Measurements from ENCODE around the gene FRAS1. TPM values are rescaled to one million over a fixed set of nuclear protein-coding genes. Genes with fewer than 3 reads are reported as not detected.
"Not testable (repeated sequence)": the region's sequence is repeated elsewhere in the genome, so short reads cannot be mapped to it uniquely, and the experiment has no call there.

FRAS1 gene
- total RNA-seq, 1 experiment from 2014 or later = 0.02 TPM

GRCh38 chr4:78437608-78438088 is 380.5 kb downstream of the FRAS1 start:
- DNase-seq (ENCODE audit: low read depth) = no peak

GRCh38 chr4:78439328-78439727 is 382.2 kb downstream of the FRAS1 start:
- DNase-seq (ENCODE audit: low read depth) = no peak

- DNase-seq (ENCODE audit: low read depth) = no peak
Observed at GRCh38 chr4:78441756-78442155, 384.6 kb downstream of the FRAS1 start.

DNA sequence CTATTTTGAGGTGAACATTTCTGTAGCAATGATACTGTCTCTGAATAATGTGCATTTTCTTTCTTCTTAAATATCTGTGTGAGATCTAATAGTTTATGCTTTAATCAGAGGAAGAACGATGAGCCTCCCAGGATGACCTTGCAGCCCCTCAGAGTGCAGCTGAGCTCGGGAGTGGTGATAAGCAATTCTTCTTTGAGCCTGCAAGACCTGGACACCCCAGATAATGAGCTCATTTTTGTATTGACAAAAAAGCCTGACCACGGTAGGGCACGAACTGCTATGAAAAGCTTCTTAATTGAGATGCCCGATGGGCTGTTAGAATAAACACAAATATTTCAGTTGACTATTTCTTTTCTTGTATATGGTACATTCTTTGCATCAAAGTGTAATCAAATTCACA is 389.5 kb downstream of the FRAS1 start:
- DNase-seq (ENCODE audit: low read depth) = no peak

GRCh38 chr4:78451407-78451806 is 394.3 kb downstream of the FRAS1 start:
- no peak for DNase-seq (ENCODE audit: low read depth)

DNA sequence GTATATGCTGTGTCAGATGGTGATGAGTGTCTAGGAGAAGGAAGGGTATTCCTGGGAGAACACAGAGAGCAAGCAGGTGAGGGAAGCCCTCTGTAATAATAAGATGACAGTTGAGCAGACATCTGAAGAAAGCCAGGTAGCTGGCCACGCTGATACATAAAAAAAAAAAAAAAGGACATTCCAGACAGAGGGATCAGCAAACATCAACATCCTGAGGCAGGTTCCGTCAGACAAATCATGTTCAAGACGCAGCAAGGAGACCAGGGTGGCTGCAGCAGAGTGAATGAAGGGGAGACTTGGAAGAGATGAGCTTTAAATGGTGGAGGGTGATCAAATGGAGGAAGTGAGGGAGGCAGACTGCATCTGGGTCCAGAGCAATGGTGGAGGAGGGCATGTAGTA is 396.9 kb downstream of the FRAS1 start:
- DNase-seq (ENCODE audit: low read depth) = no peak

DNA sequence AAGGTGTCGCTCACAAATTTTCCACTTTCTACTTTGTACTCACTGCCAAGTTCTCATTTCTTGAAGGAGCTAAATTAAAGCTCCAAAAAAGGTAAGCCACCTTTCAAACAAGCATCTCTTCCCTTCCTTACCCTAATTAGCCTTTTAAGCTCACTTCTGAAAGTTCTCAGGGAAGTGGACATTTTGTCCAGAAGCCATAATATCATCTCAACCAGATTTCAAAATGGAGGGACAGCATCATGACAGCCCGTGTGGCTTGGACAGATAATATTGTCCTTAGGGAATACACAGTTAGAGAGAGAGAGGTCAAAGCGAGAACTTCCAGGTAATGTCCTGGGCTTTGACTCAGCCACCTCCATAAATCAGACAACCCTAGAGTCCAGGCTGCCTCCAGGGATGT is 400.6 kb downstream of the FRAS1 start:
- DNase-seq (ENCODE audit: low read depth) = no peak

DNA sequence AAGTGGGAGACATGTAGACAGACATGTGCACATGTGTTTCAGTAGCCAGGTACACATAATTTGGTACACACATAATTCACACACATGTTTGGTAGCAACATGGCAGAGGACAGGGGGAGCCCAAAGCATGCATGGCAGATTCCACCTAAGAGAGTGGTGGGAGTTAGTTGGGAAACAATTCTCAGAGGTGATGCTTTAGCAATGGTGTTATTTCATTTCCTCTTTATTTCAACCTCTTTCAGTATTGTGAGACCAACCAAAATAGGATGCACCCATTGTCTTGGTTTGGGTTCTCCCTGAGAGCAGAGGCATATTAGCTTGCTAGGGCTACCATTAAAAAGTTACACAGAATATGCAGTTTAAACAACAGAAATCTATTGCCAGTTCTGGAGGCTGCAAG is 402.2 kb downstream of the FRAS1 start:
- DNase-seq (ENCODE audit: low read depth) = no peak

- DNase-seq (ENCODE audit: low read depth) = no peak
Observed at GRCh38 chr4:78460368-78460767, 403.2 kb downstream of the FRAS1 start.

- DNase-seq (ENCODE audit: low read depth) = no peak
Observed at GRCh38 chr4:78464265-78464664, 407.1 kb downstream of the FRAS1 start.

- not testable (repeated sequence) for DNase-seq (ENCODE audit: low read depth)
Observed at GRCh38 chr4:78467223-78467622, 410.1 kb downstream of the FRAS1 start.

DNA sequence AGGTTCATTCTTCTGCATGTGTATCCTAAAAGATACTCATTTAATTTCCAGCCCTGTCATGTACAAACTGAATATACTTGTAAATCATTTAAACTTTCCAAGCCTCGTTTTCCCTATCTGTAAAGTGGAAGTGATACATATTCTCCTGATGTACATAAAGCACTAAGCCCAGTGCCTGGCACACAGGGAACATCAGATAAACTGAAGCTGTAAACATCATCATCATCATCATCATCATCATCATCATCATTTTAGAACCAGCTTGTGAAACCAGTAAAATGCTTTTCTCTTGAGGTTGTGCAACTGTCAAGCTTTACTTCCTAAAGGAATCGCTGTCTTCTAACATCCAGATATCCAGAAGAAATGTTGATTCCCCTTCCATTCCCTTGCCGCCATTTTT is 411.1 kb downstream of the FRAS1 start:
- no peak for DNase-seq (ENCODE audit: low read depth)

GRCh38 chr4:78476108-78476704 is 419.1 kb downstream of the FRAS1 start:
- no peak for DNase-seq (ENCODE audit: low read depth)

- peak; percentile 12 for DNase-seq (ENCODE audit: low read depth)
Observed at GRCh38 chr4:78477276-78477675, 420.2 kb downstream of the FRAS1 start.

DNA sequence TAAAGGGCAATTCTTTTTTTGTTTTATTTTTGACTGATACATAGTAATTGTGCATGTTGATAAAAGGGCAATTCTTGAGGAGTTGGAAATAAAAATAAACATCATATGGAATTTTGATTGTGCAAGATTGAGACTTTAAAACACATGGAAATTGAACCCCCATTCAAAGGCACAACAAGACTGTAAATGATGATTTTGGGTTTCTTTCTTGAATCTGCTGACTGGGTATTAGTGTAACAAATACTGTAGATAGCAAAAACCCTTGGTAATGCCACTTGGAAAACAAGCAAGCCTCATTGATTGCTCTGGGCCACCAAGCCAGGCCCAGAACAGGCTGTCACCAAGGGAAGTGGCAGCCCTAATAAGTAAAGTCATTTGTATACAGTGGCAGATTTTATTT is 421.4 kb downstream of the FRAS1 start:
- no peak for DNase-seq (ENCODE audit: low read depth)

DNA sequence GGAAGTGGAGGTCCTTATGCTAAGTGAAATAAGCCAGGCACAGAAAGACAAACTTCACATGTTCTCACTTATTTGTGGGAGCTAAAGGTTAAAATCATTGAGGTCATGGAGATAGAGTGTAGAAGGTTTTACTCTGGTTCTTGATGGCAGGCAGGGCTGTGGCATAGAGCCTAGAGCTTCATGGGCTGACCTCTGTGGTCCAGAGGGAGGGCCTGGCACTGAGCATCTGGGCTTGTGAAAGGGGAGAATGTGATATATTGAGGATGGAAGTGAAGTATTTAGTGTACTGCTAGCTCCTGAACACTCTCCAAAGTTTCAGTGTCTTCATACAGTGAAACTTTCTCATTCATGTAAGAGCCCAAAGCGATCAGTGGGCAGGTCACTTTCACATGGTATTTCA is 423.2 kb downstream of the FRAS1 start:
- DNase-seq (ENCODE audit: low read depth) = no peak

DNA sequence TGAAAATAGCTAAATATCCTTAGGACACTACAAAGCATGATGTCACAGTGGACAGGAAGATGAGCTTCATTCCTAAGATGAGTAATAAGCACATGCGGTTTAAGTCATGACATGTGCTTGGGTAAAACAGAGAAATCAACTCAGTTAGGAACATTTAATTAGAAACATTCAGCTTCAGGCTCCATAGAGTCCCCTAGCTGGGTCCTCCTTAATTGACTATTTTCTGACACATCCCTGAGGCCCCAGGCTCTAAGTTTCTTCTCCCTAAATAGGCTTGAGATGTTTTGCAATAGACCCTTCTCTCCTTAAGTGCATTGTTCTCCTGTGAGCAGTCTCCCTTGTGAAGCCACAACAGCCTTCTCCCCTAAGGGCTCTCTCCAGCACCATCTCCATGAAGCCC is 424.1 kb downstream of the FRAS1 start:
- peak; percentile 54 for DNase-seq (ENCODE audit: low read depth)

DNA sequence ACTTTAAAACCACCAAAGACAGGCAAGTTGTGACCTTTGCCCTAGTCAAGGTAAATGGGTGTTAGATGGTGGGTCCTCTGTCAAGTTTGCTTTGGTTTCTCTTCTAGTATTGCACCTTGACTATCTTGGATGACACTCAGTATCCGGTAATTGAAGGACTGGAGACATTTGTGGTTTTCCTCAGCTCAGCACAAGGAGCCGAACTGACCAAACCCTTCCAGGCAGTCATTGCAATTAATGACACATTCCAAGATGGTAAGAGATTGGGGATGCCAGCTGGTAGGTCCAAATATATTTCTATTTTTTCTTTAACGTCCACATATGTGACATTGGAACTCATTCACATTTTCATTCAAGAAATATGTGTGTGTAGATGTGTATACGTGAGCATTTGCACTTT is 425.2 kb downstream of the FRAS1 start:
- peak; percentile 14 for DNase-seq (ENCODE audit: low read depth)

GRCh38 chr4:78483811-78484210 is 426.7 kb downstream of the FRAS1 start:
- DNase-seq (ENCODE audit: low read depth) = no peak

- DNase-seq (ENCODE audit: low read depth) = no peak
Observed at GRCh38 chr4:78484574-78484973, 427.5 kb downstream of the FRAS1 start.

DNA sequence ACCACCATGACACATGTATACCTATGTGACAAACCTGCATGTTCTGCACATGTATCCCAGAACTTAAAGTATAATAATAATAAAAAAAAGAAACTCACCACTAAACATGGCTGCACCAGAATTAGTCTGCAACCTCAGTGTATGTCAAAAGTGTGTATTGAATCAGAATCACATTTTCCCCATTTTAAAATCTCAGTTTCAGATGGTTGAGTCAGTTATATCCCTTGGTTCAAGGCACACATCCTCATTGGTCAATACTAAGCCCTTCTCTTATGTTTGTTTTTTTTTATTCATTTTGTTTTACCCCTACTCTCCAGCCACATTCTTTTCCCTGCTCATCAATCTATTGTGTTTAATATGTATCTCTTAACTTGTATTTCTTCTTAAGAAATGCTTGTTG is 436.6 kb downstream of the FRAS1 start:
- no peak for DNase-seq (ENCODE audit: low read depth)

DNA sequence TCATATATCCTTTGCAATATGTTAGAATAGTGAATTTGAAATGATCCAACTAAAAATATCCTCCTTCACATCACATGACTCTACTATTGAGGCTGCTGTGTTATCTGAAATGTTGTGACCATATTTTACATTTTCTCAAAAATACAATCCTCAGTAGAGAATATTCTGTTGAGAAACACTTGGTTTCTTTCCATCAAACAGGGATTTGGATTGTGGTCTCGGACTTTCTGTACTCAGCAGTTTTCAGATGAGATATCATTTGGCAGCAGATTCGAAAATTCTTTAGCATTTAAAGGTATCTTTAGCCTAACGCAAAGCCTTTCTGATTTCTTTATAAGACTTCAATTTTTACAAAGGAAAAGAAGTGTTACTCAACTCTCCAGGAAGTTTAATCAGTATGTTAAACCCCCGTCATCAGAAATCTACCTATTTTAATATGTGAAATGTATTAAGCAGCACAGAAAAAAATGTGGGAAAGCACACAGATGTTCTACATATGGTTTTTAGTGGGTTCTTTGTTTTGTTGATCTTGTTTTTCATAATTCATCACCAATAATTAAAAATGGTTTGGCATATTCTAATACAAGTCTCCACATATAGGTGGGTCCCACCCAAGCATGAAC is 439.0 kb downstream of the FRAS1 start:
- DNase-seq (ENCODE audit: low read depth) = no peak

DNA sequence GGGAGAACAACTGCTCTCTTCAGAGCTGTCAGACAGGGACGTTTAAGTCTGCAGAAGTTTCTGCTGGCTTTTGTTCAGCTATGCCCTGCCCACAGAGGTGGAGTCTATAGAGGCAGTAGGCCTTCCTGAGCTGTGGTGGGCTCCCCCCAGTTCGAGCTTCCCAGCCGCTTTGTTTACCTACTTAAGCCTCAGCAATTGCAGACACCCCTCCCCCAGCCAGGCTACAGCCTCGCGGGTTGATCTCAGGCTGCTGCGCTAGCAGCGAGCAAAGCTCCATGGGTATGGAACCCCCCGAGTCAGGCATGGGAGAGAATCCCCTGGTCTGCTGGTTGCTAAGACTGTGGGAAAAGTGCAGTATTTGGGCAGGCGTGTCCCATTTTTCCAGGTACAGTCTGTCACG is 449.1 kb downstream of the FRAS1 start:
- DNase-seq (ENCODE audit: low read depth) = not testable (repeated sequence)

DNA sequence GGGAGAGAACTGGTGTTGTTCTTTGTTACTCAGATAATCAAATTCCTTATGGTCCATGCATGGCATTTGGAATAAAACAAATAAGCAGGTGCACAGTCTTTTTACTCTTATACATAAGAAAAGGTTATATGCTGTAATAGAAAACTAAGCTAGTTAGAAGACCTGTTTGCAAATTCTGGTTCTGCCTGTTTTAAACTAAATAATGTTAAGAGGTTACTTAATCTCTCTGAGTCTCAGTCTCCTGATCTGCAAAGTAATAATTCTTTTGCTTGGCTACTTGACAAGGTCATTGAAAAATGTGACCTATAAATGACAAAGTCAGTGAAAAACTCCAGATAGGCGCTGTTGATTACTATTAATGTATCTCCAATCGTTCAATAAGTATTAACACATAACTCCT is 451.9 kb downstream of the FRAS1 start:
- no peak for DNase-seq (ENCODE audit: low read depth)

Measured in M059J (cell line).